ENCODE results near the gene CDK5. TPM values are rescaled to one million over a fixed set of nuclear protein-coding genes. Genes with fewer than 3 reads are reported as not detected.

Gene CDK5
- total RNA-seq, 4 donors from 2014 or later = 3.8 to 12.9 (median 8.6) TPM

DNA sequence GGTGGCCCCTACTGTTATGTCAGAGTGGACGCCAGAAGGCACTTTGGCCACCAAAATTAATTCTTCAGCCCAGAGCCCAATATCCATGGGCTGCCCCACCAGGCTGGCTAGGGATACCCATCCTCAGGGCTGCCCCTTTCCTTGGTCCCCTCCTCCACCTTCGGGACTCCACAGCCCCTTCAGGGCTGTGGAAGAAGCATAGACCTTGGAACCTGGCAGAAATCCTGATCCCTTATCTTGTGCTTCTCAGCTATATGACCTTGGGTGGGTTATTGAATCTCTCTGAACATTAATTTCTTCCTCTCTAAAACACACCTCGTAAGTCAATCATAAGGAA is 26.1 kb upstream of the CDK5 start:
- intact Hi-C loops (cut with DNase I) = no loop called here
- Histone ChIP-seq H3K4me1 (peaks cover 49 to 77% (median 54%) of the 10 kb centered on the region in 3 donors), H3K9me3 (no peaks in the 10 kb centered on the region), H3K4me3 (peak overlapping the region; percentile 62 to 95 (median 82)), H3K27me3 (no peaks in the 10 kb centered on the region), H3K36me3 (peaks cover 0 to 8% (median 0%) of the 10 kb centered on the region in 3 donors), H3K27ac (peak overlapping the region in 3 of 4 donors; percentile 91 to 97 (median 95))
- TF ChIP-seq, protein P1, sequence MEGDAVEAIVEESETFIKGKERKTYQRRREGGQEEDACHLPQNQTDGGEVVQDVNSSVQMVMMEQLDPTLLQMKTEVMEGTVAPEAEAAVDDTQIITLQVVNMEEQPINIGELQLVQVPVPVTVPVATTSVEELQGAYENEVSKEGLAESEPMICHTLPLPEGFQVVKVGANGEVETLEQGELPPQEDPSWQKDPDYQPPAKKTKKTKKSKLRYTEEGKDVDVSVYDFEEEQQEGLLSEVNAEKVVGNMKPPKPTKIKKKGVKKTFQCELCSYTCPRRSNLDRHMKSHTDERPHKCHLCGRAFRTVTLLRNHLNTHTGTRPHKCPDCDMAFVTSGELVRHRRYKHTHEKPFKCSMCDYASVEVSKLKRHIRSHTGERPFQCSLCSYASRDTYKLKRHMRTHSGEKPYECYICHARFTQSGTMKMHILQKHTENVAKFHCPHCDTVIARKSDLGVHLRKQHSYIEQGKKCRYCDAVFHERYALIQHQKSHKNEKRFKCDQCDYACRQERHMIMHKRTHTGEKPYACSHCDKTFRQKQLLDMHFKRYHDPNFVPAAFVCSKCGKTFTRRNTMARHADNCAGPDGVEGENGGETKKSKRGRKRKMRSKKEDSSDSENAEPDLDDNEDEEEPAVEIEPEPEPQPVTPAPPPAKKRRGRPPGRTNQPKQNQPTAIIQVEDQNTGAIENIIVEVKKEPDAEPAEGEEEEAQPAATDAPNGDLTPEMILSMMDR (IDR thresholded peaks at IDR 0.05) = no peak
- no peak for TF ChIP-seq POLR2A (IDR thresholded peaks at IDR 0.05)
- 26 to 51% methylated on average over 2 to 3 of the region's 3 CpGs for WGBS, 2 donors
- DNase-seq = no peak

DNA sequence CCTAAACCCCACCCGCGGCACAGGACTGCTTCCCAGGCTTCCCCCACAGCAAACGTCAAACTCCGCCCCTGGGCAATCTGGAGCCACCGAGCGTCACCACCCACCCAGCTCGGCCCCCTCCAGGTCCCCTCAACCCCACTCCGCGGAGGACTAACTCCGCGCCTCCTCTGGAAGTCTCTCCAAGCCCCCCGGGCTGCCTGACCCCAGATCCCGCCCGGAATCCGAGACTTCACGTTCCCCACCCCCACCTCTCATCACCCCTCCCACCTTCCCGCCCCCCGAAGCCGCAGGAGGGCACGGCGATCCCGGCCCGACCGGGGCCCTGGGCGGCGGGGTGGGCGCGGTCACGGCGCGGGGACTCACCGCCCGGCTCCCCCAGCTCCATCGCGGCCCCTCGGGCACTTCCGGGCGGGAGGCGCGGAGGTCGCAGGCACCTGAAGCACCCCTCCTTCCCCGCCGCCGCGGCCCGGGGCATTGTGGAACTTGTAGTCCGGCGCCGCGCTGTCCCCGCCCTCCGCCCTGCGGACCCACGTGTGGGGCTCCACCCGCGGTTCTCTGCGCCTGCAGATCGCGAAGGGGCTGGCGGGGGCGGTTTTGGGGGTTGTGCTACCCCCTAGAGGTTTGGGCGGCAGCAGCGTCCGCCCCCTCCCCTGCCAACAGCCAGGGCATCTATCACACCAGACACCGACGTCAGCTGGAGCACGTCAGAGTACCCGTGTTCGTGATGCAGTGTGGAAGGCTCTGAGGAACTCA is 25.6 kb upstream of the CDK5 start, which contains the start of gene TMUB1:
TSS of gene TMUB1 (minus strand) at position 423 of the 753 bp plus-strand sequence. CDS start 930 bp downstream, outside the sequence.
- Histone ChIP-seq H3K27ac (peak within 1 kb of the TSS; percentile 91 to 97 (median 94)), H3K27me3 (no peaks in the 10 kb centered on the region), H3K4me1 (peaks cover 47 to 77% (median 52%) of the 10 kb centered on the region in 3 donors), H3K9me3 (no peaks in the 10 kb centered on the region), H3K36me3 (peaks cover 0 to 13% (median 0%) of the 10 kb centered on the region in 3 donors), H3K4me3 (peak within 1 kb of the TSS; percentile 62 to 95 (median 82))
- intact Hi-C loops (cut with DNase I) = no loop called here
- TF ChIP-seq POLR2A (IDR thresholded peaks at IDR 0.05) = peak in 2 of 4 donors; percentile 44 to 76
- TF ChIP-seq, protein P1 (IDR thresholded peaks at IDR 0.05) = no peak
- DNase-seq = peak; percentile 32
- 1% methylated on average over 15 of the region's 69 CpGs; no CpG with 5 or more reads in 1 of the 2 donors for WGBS, 2 donors

DNA sequence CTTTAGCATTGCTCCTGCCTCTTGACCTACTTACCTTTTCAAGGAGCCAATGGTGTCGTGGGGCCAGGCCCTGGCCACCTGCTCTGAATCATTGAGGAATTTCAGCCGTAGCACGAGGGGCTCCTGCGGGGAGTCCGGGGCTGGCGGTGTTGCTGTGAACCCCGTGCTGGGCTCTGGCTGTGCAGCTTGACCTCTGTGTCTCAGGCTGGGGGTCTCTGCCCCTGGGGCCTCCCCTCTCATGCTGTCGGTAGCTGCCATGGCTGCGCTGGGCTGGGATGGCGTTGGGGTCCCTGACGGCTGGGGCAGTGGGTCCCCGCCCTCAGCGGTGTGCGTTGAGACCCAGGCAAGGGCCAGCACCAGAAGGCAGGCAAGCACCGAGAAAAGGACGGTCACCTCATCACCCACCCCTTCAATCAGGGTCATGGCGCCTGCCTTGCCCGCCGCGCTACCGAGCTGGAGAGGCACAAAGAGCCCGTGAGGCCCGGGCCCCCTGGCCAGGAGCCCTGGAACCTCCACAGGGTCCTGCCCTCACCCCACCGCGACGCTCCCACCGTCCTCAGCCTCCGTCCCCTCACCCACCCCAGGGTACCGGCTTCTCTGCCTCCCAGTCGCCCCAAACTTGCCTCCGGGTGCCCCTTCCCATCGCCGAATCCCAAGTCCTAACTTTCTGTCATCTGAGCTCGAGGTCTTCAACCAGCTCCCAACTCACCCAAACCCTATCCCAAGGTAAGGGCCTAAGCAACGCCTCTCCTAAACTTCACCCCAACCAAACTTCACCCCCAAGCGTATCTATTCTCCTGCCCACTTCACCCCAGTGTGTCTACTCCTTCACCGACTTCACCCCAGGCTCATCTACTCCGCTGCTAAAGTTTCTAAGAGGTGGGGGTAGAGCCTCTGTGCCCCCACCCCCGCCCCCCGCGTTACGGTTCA is 24.7 kb upstream of the CDK5 start:
- intact Hi-C loops (cut with DNase I) = no loop called here
- Histone ChIP-seq H3K27ac (peak overlapping the region; percentile 91 to 97 (median 94)), H3K36me3 (peaks cover 0 to 22% (median 0%) of the 10 kb centered on the region in 3 donors), H3K4me1 (peaks cover 39 to 77% (median 46%) of the 10 kb centered on the region in 3 donors), H3K27me3 (no peaks in the 10 kb centered on the region), H3K4me3 (peak overlapping the region; percentile 62 to 95 (median 82)), H3K9me3 (no peaks in the 10 kb centered on the region)
- TF ChIP-seq, protein P1 (IDR thresholded peaks at IDR 0.05) = no peak
- TF ChIP-seq POLR2A (IDR thresholded peaks at IDR 0.05) = no peak
- DNase-seq = no peak
- 28 to 34% methylated on average over 20 to 24 of the region's 42 CpGs for WGBS, 2 donors

DNA sequence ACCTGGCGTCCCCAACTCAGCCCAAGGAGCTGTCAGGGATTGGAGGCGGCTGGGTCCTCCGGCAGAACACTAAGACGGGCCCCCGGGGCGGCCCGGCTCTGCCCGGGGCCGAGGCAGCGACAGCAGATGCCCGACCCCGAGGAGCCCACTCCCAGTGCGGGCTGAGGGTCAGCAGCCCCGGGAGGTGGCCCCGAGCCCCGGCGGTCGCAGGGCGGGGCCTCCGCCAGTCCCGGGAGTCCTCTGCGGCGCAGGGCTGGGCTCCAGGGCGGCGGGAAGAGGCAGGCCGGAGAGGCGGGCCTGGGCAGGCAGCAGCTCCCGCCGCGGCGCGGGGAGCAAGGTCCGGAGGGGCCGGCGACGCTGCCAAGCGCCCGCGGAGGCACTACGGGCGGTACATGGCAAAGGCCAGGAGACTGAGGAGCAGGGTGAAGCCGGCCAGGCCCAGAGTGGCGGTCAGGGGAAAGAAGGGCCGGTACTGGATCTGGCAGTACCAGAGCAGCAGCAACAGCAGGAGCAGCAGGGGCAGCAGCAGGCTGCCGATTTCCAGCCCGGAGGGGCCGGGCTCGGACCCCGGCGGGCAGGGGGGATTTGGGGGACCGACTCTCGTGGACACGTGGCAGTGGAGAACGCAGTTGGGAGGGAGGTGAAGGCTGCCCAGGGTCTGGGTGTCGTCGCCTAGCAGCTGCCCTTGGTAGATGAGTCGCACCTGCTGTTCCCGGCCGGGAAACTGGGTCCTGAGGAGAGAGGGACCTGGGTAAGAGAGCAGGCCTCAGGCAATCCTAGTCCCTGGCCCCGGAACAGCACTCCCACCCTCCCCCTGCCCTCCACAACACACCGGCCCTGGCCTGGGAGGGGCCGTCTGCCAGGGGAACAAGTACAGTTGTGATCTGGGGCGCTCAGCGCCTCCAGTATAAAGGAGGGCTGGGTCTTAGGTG is 23.7 kb upstream of the CDK5 start:
- intact Hi-C loops (cut with DNase I) = no loop called here

More for the DNA sequence above, 23.7 kb upstream of the CDK5 start:
- peak overlapping the region; percentile 62 to 96 (median 84) for H3K4me3 ChIP-seq
- no peaks in the 10 kb centered on the region for H3K27me3 ChIP-seq
- no peak for DNase-seq
- peak overlapping the region; percentile 91 to 97 (median 94) for H3K27ac ChIP-seq
- H3K4me1 ChIP-seq = peaks cover 38 to 78% (median 46%) of the 10 kb centered on the region in 3 donors
- H3K9me3 ChIP-seq = no peaks in the 10 kb centered on the region
- 50 to 63% methylated on average over 3 to 15 of the region's 64 CpGs for WGBS, 2 donors
- H3K36me3 ChIP-seq = peaks cover 0 to 32% (median 7%) of the 10 kb centered on the region in 3 donors
- no peak for TF ChIP-seq POLR2A (IDR thresholded peaks at IDR 0.05)
- TF ChIP-seq, protein P1 (IDR thresholded peaks at IDR 0.05) = no peak

Measured in esophagus squamous epithelium (tissue), 5 donors.